B cell (primary cell): ENCODE data around the gene PCSK6.

ENCODE experiments used
- CTCF ChIP-seq: fragments of 200-600 bp; IDR thresholded peaks from one replicate; pipeline ENCODE4 v1.8.0; 2022; ENCODE audit warnings: antibody characterized with exemption, mild to moderate bottlenecking
- EZH2 ChIP-seq: IDR thresholded peaks from 2 replicates; pipeline ENCODE4 v1.6.1; 2012; ENCODE audit warnings: borderline replicate concordance, low read depth, mild to moderate bottlenecking, moderate library complexity, low read length; ENCODE audit not compliant: insufficient read depth, poor library complexity, severe bottlenecking

- TF ChIP-seq CTCF, result no peak
- TF ChIP-seq EZH2, result no peak
Observed at GRCh38 chr15:101522621-101523559, 33.4 kb upstream of the PCSK6 start.
